ENCODE results near the gene GAS2L3. TPM values are rescaled to one million over a fixed set of nuclear protein-coding genes. Genes with fewer than 3 reads are reported as not detected.

Gene GAS2L3
- total and polyA plus RNA-seq, 2 donors (not counting 1 experiment from before 2014, with no cell fraction given) = 0.10 TPM; not detected in 1

DNA sequence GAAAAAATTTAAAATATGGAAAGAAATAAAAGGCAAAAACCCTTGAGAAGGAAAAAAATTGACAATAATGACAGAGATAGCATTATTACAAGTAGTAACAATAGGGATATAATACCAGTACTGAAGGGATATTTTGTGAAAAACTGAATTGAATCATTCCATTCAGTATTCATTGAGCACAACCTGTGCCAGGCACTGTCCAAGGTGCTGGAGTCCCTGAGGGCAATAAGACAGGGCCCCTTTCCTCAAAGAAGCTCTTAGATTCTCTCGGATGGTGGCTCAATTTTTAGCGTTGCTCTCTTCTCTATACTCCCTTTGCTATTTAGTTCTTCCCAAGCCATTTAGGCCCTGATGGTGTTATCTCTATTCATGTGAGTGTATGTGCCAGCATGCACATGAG, 34.3 kb upstream of the GAS2L3 start:
- Histone ChIP-seq H3K27ac (ENCODE audit: low read length in 2 of 2) (no peak overlapping the region), H3K4me2 (replicated peaks; ENCODE audit: low read depth, low read length, poor library complexity, severe bottlenecking) (no peak overlapping the region), H3K4me3 (ENCODE audit: control extremely low read depth in 1 of 5, extremely low read depth in 1 of 5, insufficient read depth in 1 of 5, low read depth in 2 of 5, low read length in 4 of 5) (no peak overlapping the region), H3K27me3 (replicated peaks in 1 of 4; ENCODE audit: control extremely low read depth in 1 of 4, control insufficient read depth in 3 of 4, insufficient read depth in 4 of 4, low read length in 3 of 4) (no peaks in the 10 kb centered on the region), H3K36me3 (replicated peaks in 1 of 2; ENCODE audit: control extremely low read depth in 1 of 2, control insufficient read depth in 1 of 2, extremely low read depth in 1 of 2, insufficient read depth in 2 of 2, low read length in 1 of 2) (no peaks in the 10 kb centered on the region), H3K79me2 (ENCODE audit: control insufficient read depth, insufficient read depth, low read length) (no peaks in the 10 kb centered on the region), H3K9ac (ENCODE audit: low read length) (no peak overlapping the region), H3K4me1 (ENCODE audit: control insufficient read depth in 2 of 2, insufficient read depth in 2 of 2, low read length in 2 of 2) (no peaks in the 10 kb centered on the region), H4K20me1 (ENCODE audit: control insufficient read depth, insufficient read depth, low read length, poor library complexity, severe bottlenecking) (no peaks in the 10 kb centered on the region), H3K9me3 (ENCODE audit: control extremely low read depth in 1 of 3, control insufficient read depth in 2 of 3, insufficient read depth in 1 of 3, low read length in 2 of 3) (no peaks in the 10 kb centered on the region), H2AFZ (ENCODE audit: insufficient read depth, low read depth, low read length, poor library complexity, severe bottlenecking) (no peak overlapping the region)
- Mint-ChIP-seq H3K27ac (no peak overlapping the region), H3K4me3 (no peak overlapping the region), H3K27me3 (peaks cover 6% of the 10 kb centered on the region), H3K9me3 (ENCODE audit: insufficient read depth) (no peaks in the 10 kb centered on the region), H3K4me1 (no peaks in the 10 kb centered on the region)
- DNase-seq (no peak), ATAC-seq (ENCODE audit: low read depth) (no peak)
- no peak for TF ChIP-seq CTCF (IDR thresholded peaks at IDR 0.05)
- TF ChIP-seq EZH2 (IDR thresholded peaks at IDR 0.05; ENCODE audit: borderline replicate concordance, insufficient read depth, low read depth, low read length, poor library complexity, severe bottlenecking) = no peak
- ChIA-PET CTCF (no interaction called here), POLR2A (no interaction called here)
- no CpG with 5 or more reads among the region's 2 CpGs for WGBS (ENCODE audit: insufficient coverage)
- intact Hi-C loops (cut with micrococcal nuclease) = no loop called here

DNA sequence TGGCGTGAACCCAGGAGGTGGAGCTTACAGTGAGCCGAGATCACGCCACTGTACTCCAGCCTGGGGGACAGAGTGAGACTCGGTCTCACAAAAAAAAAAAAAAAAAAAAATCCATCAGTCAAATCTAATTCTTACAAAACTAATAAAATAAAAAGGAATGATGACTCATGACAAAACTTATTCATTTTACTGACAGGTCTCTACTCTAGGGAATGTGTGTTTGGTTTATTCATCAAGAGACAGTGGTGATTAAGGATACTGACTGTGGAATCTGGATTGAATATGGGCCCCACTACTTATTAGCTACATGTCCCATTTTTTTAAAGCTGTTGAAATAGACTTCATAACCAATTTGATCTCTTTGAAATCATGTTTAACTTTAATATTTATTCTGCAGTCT, 29.3 kb upstream of the GAS2L3 start:
- H3K4me3 Mint-ChIP-seq = no peak overlapping the region

More for the DNA sequence above, 29.3 kb upstream of the GAS2L3 start:
- CTCF ChIA-PET = no interaction called here
- Mint-ChIP-seq H3K4me1 (no peaks in the 10 kb centered on the region), H3K27ac (no peak overlapping the region), H3K27me3 (peaks cover 9% of the 10 kb centered on the region), H3K9me3 (ENCODE audit: insufficient read depth) (no peaks in the 10 kb centered on the region)
- Histone ChIP-seq H3K79me2 (ENCODE audit: control insufficient read depth, insufficient read depth, low read length) (no peaks in the 10 kb centered on the region), H3K4me2 (replicated peaks; ENCODE audit: low read depth, low read length, poor library complexity, severe bottlenecking) (no peak overlapping the region), H3K4me1 (ENCODE audit: control insufficient read depth in 2 of 2, insufficient read depth in 2 of 2, low read length in 2 of 2) (no peaks in the 10 kb centered on the region), H3K36me3 (replicated peaks in 1 of 2; ENCODE audit: control extremely low read depth in 1 of 2, control insufficient read depth in 1 of 2, extremely low read depth in 1 of 2, insufficient read depth in 2 of 2, low read length in 1 of 2) (no peaks in the 10 kb centered on the region), H2AFZ (ENCODE audit: insufficient read depth, low read depth, low read length, poor library complexity, severe bottlenecking) (no peak overlapping the region), H3K4me3 (ENCODE audit: control extremely low read depth in 1 of 5, extremely low read depth in 1 of 5, insufficient read depth in 1 of 5, low read depth in 2 of 5, low read length in 4 of 5) (no peak overlapping the region), H4K20me1 (ENCODE audit: control insufficient read depth, insufficient read depth, low read length, poor library complexity, severe bottlenecking) (no peaks in the 10 kb centered on the region), H3K27ac (ENCODE audit: low read length in 2 of 2) (no peak overlapping the region), H3K27me3 (replicated peaks in 1 of 4; ENCODE audit: control extremely low read depth in 1 of 4, control insufficient read depth in 3 of 4, insufficient read depth in 4 of 4, low read length in 3 of 4) (no peaks in the 10 kb centered on the region), H3K9ac (ENCODE audit: low read length) (no peak overlapping the region), H3K9me3 (ENCODE audit: control extremely low read depth in 1 of 3, control insufficient read depth in 2 of 3, insufficient read depth in 1 of 3, low read length in 2 of 3) (no peaks in the 10 kb centered on the region)
- no CpG with 5 or more reads among the region's 4 CpGs for WGBS (ENCODE audit: insufficient coverage)
- POLR2A ChIA-PET = no interaction called here
- ATAC-seq (ENCODE audit: low read depth) (no peak), DNase-seq (no peak)
- TF ChIP-seq EZH2 (IDR thresholded peaks at IDR 0.05; ENCODE audit: borderline replicate concordance, insufficient read depth, low read depth, low read length, poor library complexity, severe bottlenecking) = no peak
- TF ChIP-seq CTCF (IDR thresholded peaks at IDR 0.05) = no peak
- intact Hi-C loops (cut with micrococcal nuclease) = no loop called here
